Endothelial cell of umbilical vein (primary cell): ENCODE results near the gene LAMC3. TPM values are rescaled to one million over a fixed set of nuclear protein-coding genes. Genes with fewer than 3 reads are reported as not detected.

Source experiments
- BruUV-seq: library from RNA; stranded (reverse); fragments of 400-500 nt; replicated peaks from 2 replicates; lab custom pipeline; 2021; lab: Mats Ljungman, UMichigan
- CTCF ChIA-PET: fragments of 300-600, 350-600 bp; sonication (Branson Sonifier 250); formaldehyde crosslinking; loops from one replicate; lab custom pipeline; 2021; ENCODE audit warnings: antibody characterized with exemption, inconsistent platforms; lab: Charles Lee
- POLR2A ChIA-PET: fragments of 300-600, 350-600 bp; sonication (Branson Sonifier 250); formaldehyde crosslinking; loops from one replicate; lab custom pipeline; 2021; ENCODE audit warnings: antibody characterized with exemption, inconsistent platforms; lab: Charles Lee
- DNase-seq: peaks from one replicate; pipeline ENCODE4 v3.0.0-alpha.2; 2011; ENCODE audit warnings: low read depth, low spot score
- FAIRE-seq: peaks from 2 replicates; lab custom pipeline; 2011; peaks lifted over from hg19 to GRCh38; lab: Jason Lieb, UNC
- H2AFZ ChIP-seq: 2 replicates; pipeline ENCODE4 v1.6.0; 2012; ENCODE audit warnings: low read depth, low read length, control low read depth, inconsistent platforms
- H3K27ac ChIP-seq: 2 replicates; pipeline ENCODE4 v1.5.1; 2011; ENCODE audit warnings: low read depth, mild to moderate bottlenecking, control low read depth, low read length, moderate library complexity; ENCODE audit not compliant: insufficient read depth
- H3K27me3 ChIP-seq, 2 experiments: 2 replicates each; pipeline versions ENCODE4 v1.6.0 to v1.6.1; 2011; ENCODE audit warnings: low read length in 2 of 2, mixed read lengths in 1 of 2; ENCODE audit not compliant: control insufficient read depth in 2 of 2, insufficient read depth in 2 of 2
- H3K36me3 ChIP-seq, 2 experiments: 2 replicates in 1 of 2; 3 replicates in 1 of 2; pipeline ENCODE4 v1.5.1; 2011; ENCODE audit warnings: low read length in 2 of 2, mild to moderate bottlenecking in 1 of 2, moderate library complexity in 1 of 2; ENCODE audit not compliant: control insufficient read depth in 2 of 2, insufficient read depth in 2 of 2; ENCODE audit errors: extremely low read depth in 1 of 2
- H3K4me1 ChIP-seq: 3 replicates; pipeline ENCODE4 v1.5.1; 2011; ENCODE audit warnings: mild to moderate bottlenecking, low read length; ENCODE audit not compliant: control insufficient read depth, insufficient read depth; ENCODE audit errors: extremely low read depth
- H3K4me2 ChIP-seq: 2 replicates; pipeline ENCODE4 v1.6.1; 2011; ENCODE audit warnings: low read length, control low read depth, mixed read lengths; ENCODE audit not compliant: insufficient read depth
- H3K4me3 ChIP-seq, 3 experiments: fragments of 200-600 bp in 1 of 3; sonication (generic), shearing (Covaris generic) in 1 of 3; replicated peaks in 1 of 3; 2 replicates each; pipeline ENCODE4 v1.5.1; 2011 to 2016; ENCODE audit warnings: control low read depth in 3 of 3, low read length in 3 of 3, mild to moderate bottlenecking in 2 of 3, inconsistent platforms in 1 of 3, low read depth in 1 of 3, moderate library complexity in 1 of 3; ENCODE audit not compliant: insufficient read depth in 1 of 3
- H3K79me2 ChIP-seq: 2 replicates; pipeline ENCODE4 v1.6.0; 2012; ENCODE audit warnings: low read length, inconsistent platforms; ENCODE audit not compliant: control insufficient read depth, insufficient read depth
- H3K9ac ChIP-seq: replicated peaks from 2 replicates; pipeline ENCODE3; 2011; ENCODE audit warnings: low read length, control low read depth; ENCODE audit not compliant: insufficient read depth; ENCODE audit errors: extremely low read depth
- H3K9me1 ChIP-seq: replicated peaks from 3 replicates; pipeline ENCODE4 v1.6.0; 2011; ENCODE audit warnings: mild to moderate bottlenecking, low read length; ENCODE audit not compliant: control insufficient read depth, insufficient read depth; ENCODE audit errors: extremely low read depth
- H3K9me3 ChIP-seq: replicated peaks from 2 replicates; pipeline ENCODE4 v1.5.1; 2012; ENCODE audit warnings: low read length, inconsistent platforms; ENCODE audit not compliant: control insufficient read depth, insufficient read depth
- H4K20me1 ChIP-seq: replicated peaks from 2 replicates; pipeline ENCODE3; 2011; ENCODE audit warnings: mild to moderate bottlenecking, low read length; ENCODE audit not compliant: control insufficient read depth, insufficient read depth; ENCODE audit errors: extremely low read depth
- EZH2 ChIP-seq: IDR thresholded peaks from 2 replicates; pipeline ENCODE4 v1.6.1; 2012; ENCODE audit warnings: borderline replicate concordance, low read depth, mild to moderate bottlenecking, moderate library complexity, low read length, inconsistent platforms; ENCODE audit not compliant: severe bottlenecking
- FOS ChIP-seq: IDR thresholded peaks from 2 replicates; pipeline ENCODE4 v1.6.1; 2011; ENCODE audit warnings: mild to moderate bottlenecking, low read length, moderate library complexity, borderline replicate concordance; ENCODE audit not compliant: insufficient read depth
- GATA2 ChIP-seq: IDR thresholded peaks from 2 replicates; pipeline ENCODE4 v1.7.0; 2011; ENCODE audit warnings: low read depth, mild to moderate bottlenecking, moderate library complexity, mixed read lengths, low read length; ENCODE audit not compliant: insufficient read length, insufficient read depth
- JUN ChIP-seq: IDR thresholded peaks from 2 replicates; pipeline ENCODE4 v1.6.1; 2011; ENCODE audit warnings: borderline replicate concordance, low read depth; ENCODE audit not compliant: insufficient read length, insufficient read depth
- MYC ChIP-seq: IDR thresholded peaks from one replicate; pipeline ENCODE4 v1.6.1; 2011; ENCODE audit warnings: mild to moderate bottlenecking, low read depth, low read length
- POLR2A ChIP-seq: IDR thresholded peaks from 2 replicates; pipeline ENCODE4 v1.6.1; 2012; ENCODE audit warnings: low read depth, mild to moderate bottlenecking, control low read depth, low read length
- POLR2AphosphoS5 ChIP-seq: IDR thresholded peaks from 2 replicates; pipeline ENCODE4 v1.6.1; 2012; ENCODE audit warnings: low read depth, mild to moderate bottlenecking, control low read depth, low read length, moderate library complexity; ENCODE audit not compliant: insufficient read depth
- dilution Hi-C: fragments of 300-500 bp; cut with MboI; formaldehyde crosslinking; loops from one replicate; pipeline ENCODE4 v1.15.0; 2019; ENCODE audit warnings: low sequenced_read_pairs; ENCODE audit not compliant: extremely low pct_ligation_motif_present
- intact Hi-C: fragments of 100-400 bp; cut with micrococcal nuclease; formaldehyde crosslinking; loops from one replicate; pipeline ENCODE4 v1.10.0; 2022
- polyA plus RNA-seq, 4 experiments: library from polyadenylated mRNA; depleted of rRNA in 3 of 4; stranded (reverse) in 3 of 4; unstranded in 1 of 4; fragments of >200 nt; gene quantifications; 2 replicates each; pipeline versions ENCODE4 v1.2.1 to v1.2.3, GENCODE V29; 2011 to 2012; ENCODE audit warnings: missing spikeins in 1 of 4
- total RNA-seq: library from RNA; stranded (reverse); gene quantifications from 2 replicates; pipeline ENCODE4 v1.2.3, GENCODE V29; 2021
- TF ChIP-seq, protein P1 (sequence below): IDR thresholded peaks from 2 replicates; pipeline ENCODE4 v1.6.1; 2011; ENCODE audit not compliant: insufficient read depth, insufficient read length
- TF ChIP-seq, protein P2 (sequence below), 2 donors: IDR thresholded peaks; 1 replicate in 1 of 2; 2 replicates in 1 of 2; pipeline ENCODE4 v1.5.1; 2011; ENCODE audit warnings: low read length in 2 of 2, mild to moderate bottlenecking in 2 of 2, moderate library complexity in 2 of 2, control low read depth in 1 of 2, inconsistent platforms in 1 of 2, low read depth in 1 of 2; ENCODE audit not compliant: insufficient read depth in 1 of 2; ENCODE audit errors: extremely low read depth in 1 of 2

Gene LAMC3
- total and polyA plus RNA-seq, 2 donors (not counting 3 experiments of a cell fraction or from before 2014, with no cell fraction given) = 0.18 to 0.38 TPM

DNA sequence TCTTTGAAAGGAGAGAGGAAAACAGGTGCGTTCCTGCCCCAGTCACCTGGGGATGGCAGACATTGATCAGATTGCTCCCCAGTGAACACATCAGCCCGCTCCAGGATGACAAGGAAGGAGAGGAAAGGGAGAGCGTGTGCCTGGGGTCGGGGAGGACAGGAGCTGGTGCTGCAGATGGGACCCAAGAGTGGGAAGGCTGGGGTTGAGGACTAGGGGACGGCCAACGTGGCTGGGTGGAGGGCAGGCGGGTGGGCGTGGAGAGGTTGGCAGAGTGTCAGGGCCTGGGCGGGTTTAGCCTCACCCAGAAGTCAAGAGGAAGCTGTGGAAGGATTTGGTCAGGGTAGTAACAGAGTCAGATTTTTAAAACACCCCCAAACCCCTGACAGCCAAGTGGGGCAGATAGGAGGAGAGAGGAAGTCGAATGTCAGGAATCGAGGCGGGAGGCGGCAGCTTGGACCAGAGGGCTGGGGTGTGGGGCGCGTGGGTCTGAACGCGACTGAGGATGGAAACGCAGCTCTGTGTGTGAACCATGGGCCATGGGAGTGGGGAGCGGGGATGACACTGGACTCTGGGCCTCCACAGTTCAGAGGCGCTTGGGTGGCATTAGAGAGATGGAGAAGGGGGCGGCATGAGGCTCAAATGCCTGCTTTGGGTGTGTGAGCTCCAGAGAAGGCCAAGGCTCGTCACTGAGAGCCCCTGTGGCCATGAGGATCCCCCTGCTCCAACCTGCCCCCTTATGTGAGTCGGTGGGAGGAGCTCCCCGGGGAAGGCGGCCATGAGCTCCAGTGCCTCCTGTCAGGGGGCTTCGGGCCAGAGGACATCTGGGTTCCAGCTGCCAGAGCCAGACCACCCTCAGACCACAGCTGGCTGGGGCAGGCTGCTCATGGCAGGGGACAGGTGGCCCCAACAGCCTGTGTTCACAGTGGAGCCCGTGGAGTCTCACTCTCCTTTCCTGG is 24.6 kb downstream of the LAMC3 start:
- no peaks in the 10 kb centered on the region for H3K36me3 ChIP-seq
- peaks cover 0 to 2% of the 10 kb centered on the region in 2 experiments for H3K27me3 ChIP-seq
- POLR2A ChIA-PET = interaction anchor here (0.6 kb wide), 1 partner anchor 12 kb away, joined by 3 read pairs; no protein-coding TSS in a partner anchor
- no peaks in the 10 kb centered on the region for H3K9me1 ChIP-seq
- dilution Hi-C loops (no loop called here), intact Hi-C loops (no loop called here)
- DNase-seq (no peak), FAIRE-seq (no peak)
- no TSS peak for BruUV-seq
- no peak overlapping the region for H3K4me3 ChIP-seq
- no peaks in the 10 kb centered on the region for H4K20me1 ChIP-seq
- no peak for TF ChIP-seq FOS
- no peak for TF ChIP-seq EZH2
- no peak for TF ChIP-seq JUN
- TF ChIP-seq POLR2A = no peak
- TF ChIP-seq POLR2AphosphoS5 = no peak
- TF ChIP-seq MYC = no peak
- TF ChIP-seq, protein P1, sequence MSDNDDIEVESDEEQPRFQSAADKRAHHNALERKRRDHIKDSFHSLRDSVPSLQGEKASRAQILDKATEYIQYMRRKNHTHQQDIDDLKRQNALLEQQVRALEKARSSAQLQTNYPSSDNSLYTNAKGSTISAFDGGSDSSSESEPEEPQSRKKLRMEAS = no peak
- TF ChIP-seq, protein P2, sequence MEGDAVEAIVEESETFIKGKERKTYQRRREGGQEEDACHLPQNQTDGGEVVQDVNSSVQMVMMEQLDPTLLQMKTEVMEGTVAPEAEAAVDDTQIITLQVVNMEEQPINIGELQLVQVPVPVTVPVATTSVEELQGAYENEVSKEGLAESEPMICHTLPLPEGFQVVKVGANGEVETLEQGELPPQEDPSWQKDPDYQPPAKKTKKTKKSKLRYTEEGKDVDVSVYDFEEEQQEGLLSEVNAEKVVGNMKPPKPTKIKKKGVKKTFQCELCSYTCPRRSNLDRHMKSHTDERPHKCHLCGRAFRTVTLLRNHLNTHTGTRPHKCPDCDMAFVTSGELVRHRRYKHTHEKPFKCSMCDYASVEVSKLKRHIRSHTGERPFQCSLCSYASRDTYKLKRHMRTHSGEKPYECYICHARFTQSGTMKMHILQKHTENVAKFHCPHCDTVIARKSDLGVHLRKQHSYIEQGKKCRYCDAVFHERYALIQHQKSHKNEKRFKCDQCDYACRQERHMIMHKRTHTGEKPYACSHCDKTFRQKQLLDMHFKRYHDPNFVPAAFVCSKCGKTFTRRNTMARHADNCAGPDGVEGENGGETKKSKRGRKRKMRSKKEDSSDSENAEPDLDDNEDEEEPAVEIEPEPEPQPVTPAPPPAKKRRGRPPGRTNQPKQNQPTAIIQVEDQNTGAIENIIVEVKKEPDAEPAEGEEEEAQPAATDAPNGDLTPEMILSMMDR (IDR thresholded peaks at IDR 0.05; ENCODE audit: extremely low read depth in 1 of 2, insufficient read depth in 1 of 2, low read depth in 1 of 2, low read length in 2 of 2) = no peak
- TF ChIP-seq GATA2 = no peak
- no peak overlapping the region for H3K27ac ChIP-seq
- CTCF ChIA-PET = interaction anchor here (0.6 to 2.2 kb wide), 5 partner anchors 13 to 554 kb away, joined by 3 to 18 read pairs (median 4); no protein-coding TSS in a partner anchor
- no peaks in the 10 kb centered on the region for H3K79me2 ChIP-seq
- H3K4me1 ChIP-seq = no peaks in the 10 kb centered on the region
- H3K9ac ChIP-seq = no peak overlapping the region
- no peaks in the 10 kb centered on the region for H3K9me3 ChIP-seq
- no peak overlapping the region for H2AFZ ChIP-seq
- H3K4me2 ChIP-seq = no peak overlapping the region
